ENCODE measurements around the gene KCNIP4. TPM values are rescaled to one million over a fixed set of nuclear protein-coding genes. Genes with fewer than 3 reads are reported as not detected.

The KCNIP4 gene
- total RNA-seq, 1 experiment from 2014 or later: not detected

DNA sequence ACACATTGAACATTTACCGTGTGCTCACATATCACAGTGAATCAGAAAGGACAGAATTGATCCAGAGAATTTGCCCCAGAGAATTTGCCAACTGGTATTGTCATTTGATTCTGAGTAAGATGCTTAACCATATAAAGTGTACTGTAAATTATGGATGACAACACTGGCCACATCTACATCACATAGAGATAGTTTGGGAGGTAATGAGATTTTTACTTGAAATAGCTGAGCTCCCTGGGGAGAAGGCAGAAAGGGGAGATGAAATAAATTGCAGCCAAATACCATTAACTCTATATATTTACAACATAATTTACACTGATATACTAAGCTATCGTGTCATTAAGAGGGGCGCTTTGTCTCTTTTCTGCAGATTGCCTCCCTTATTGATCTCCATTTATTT is 564.0 kb downstream of the KCNIP4 start:
- no peak overlapping the region for H3K4me2 ChIP-seq
- no peaks in the 10 kb centered on the region for H4K20me1 ChIP-seq (ENCODE audit: insufficient read depth)
- H3K27me3 ChIP-seq (ENCODE audit: insufficient read depth, low read depth): no peaks in the 10 kb centered on the region
- no peaks in the 10 kb centered on the region for H3K9me2 ChIP-seq (ENCODE audit: insufficient read depth)
- no peaks in the 10 kb centered on the region for H3K4me1 ChIP-seq (replicated peaks; ENCODE audit: insufficient read depth)
- H3K4me3 ChIP-seq: no peak overlapping the region
- no peaks in the 10 kb centered on the region for H3K36me3 ChIP-seq (ENCODE audit: low read depth)
- H3K9me3 ChIP-seq (ENCODE audit: insufficient read depth, low read depth): no peaks in the 10 kb centered on the region
- no TSS peak for BruUV-seq (replicated peaks)
- no peak overlapping the region for H3K27ac ChIP-seq
- TF ChIP-seq CTCF (conservative IDR thresholded peaks at IDR 0.05) (no peak), EZH2 (IDR thresholded peaks at IDR 0.05; ENCODE audit: low read depth) (no peak)
- no peak for DNase-seq
- intact Hi-C loops (cut with micrococcal nuclease; ENCODE audit: unreplicated experiment): no loop called here
- POLR2A ChIA-PET (ENCODE audit: unreplicated experiment): no interaction called here
- no peaks in the 10 kb centered on the region for H3F3A ChIP-seq (ENCODE audit: insufficient read depth, low read depth)
- H2AFZ ChIP-seq: no peak overlapping the region
- CTCF ChIA-PET: no interaction called here
- H3K79me2 ChIP-seq (ENCODE audit: low read depth): no peaks in the 10 kb centered on the region

DNA sequence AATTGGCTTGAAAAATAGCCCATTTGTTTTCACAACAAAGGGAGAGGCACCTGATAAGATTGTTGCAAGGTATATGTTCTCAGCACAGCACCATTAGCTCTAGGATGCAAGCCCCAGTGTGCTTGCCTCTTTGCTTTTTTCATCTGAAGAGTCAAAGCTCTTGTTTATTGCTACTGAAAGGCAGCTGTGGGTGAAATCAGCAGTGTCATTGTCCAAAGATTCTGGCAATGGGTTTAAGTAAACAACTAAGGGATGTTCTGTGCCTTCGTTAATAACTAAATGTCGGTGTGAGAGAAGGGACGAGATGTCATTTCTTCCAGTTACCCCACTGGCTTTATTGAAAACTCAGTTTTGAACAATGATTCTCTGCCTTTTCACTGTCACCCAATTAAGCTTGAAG is 567.7 kb downstream of the KCNIP4 start:
- Histone ChIP-seq H3K4me1 (replicated peaks; ENCODE audit: insufficient read depth) (no peaks in the 10 kb centered on the region), H3K27ac (no peak overlapping the region), H2AFZ (no peak overlapping the region), H3K79me2 (ENCODE audit: low read depth) (no peaks in the 10 kb centered on the region), H3K36me3 (ENCODE audit: low read depth) (no peaks in the 10 kb centered on the region), H3F3A (ENCODE audit: insufficient read depth, low read depth) (no peaks in the 10 kb centered on the region), H3K4me3 (no peak overlapping the region), H3K27me3 (ENCODE audit: insufficient read depth, low read depth) (no peaks in the 10 kb centered on the region), H4K20me1 (ENCODE audit: insufficient read depth) (no peaks in the 10 kb centered on the region), H3K9me3 (ENCODE audit: insufficient read depth, low read depth) (no peaks in the 10 kb centered on the region), H3K4me2 (no peak overlapping the region), H3K9me2 (ENCODE audit: insufficient read depth) (no peaks in the 10 kb centered on the region)
- no peak for TF ChIP-seq CTCF (conservative IDR thresholded peaks at IDR 0.05)
- no peak for TF ChIP-seq EZH2 (IDR thresholded peaks at IDR 0.05; ENCODE audit: low read depth)
- no TSS peak for BruUV-seq (replicated peaks)
- CTCF ChIA-PET: no interaction called here
- POLR2A ChIA-PET (ENCODE audit: unreplicated experiment): no interaction called here
- no peak for DNase-seq
- intact Hi-C loops (cut with micrococcal nuclease; ENCODE audit: unreplicated experiment): no loop called here

- DNase-seq: no peak
- intact Hi-C loops (cut with micrococcal nuclease; ENCODE audit: unreplicated experiment): no loop called here
- CTCF ChIA-PET: no interaction called here
- Histone ChIP-seq H4K20me1 (ENCODE audit: insufficient read depth) (no peaks in the 10 kb centered on the region), H3F3A (ENCODE audit: insufficient read depth, low read depth) (no peaks in the 10 kb centered on the region), H3K4me2 (no peak overlapping the region), H3K9me3 (ENCODE audit: insufficient read depth, low read depth) (no peaks in the 10 kb centered on the region), H3K36me3 (ENCODE audit: low read depth) (no peaks in the 10 kb centered on the region), H3K9me2 (ENCODE audit: insufficient read depth) (no peaks in the 10 kb centered on the region), H3K79me2 (ENCODE audit: low read depth) (no peaks in the 10 kb centered on the region), H3K4me1 (replicated peaks; ENCODE audit: insufficient read depth) (no peaks in the 10 kb centered on the region), H3K27ac (no peak overlapping the region), H3K27me3 (ENCODE audit: insufficient read depth, low read depth) (no peaks in the 10 kb centered on the region), H2AFZ (no peak overlapping the region), H3K4me3 (no peak overlapping the region)
- no TSS peak for BruUV-seq (replicated peaks)
- POLR2A ChIA-PET (ENCODE audit: unreplicated experiment): interaction anchor here (0.6 kb wide), 1 partner anchor 313 kb away, joined by 3 read pairs; no protein-coding TSS in a partner anchor
- no peak for TF ChIP-seq EZH2 (IDR thresholded peaks at IDR 0.05; ENCODE audit: low read depth)
- no peak for TF ChIP-seq CTCF (conservative IDR thresholded peaks at IDR 0.05)
Observed at GRCh38 chr4:21377046-21377445, 571.5 kb downstream of the KCNIP4 start.
